ENCODE measurements around the gene ZNF75A. TPM values are rescaled to one million over a fixed set of nuclear protein-coding genes. Genes with fewer than 3 reads are reported as not detected.

Gene ZNF75A
- total RNA-seq, 1 donor: 26.1 TPM

DNA sequence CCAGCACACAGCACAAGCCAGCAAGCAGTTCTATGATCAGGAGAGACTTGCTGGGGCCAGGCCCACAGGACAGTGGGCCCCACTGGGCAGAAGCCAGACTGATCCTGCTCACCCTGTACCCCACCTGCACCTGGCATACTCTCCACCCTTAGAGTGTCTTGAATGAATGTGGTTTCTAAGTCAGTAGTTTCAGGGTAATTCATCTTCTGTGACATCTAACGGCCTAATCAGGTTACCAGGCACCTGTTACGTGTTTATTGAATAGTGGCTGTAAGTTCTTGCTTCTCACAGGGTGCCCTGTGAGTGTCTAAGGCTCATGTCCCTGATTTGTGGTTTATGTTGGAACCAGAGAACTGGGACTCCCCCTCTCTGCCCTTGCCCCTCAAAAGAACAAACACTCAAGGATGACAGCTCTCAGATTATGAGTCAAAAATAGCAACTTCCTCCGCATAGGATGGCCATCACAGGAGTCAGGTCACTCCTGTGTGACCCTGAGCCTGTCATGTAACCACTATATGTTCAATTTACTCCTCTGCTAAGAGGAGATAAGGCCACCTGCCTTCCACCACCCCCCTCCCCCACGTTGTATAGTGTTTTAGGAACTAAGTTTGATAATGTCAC, 43.4 kb downstream of the ZNF75A start:
- H3K4me3 ChIP-seq (ENCODE audit: insufficient read depth, low read length): no peak overlapping the region
- H3K36me3 ChIP-seq (ENCODE audit: insufficient read depth, low read length): no peaks in the 10 kb centered on the region
- H3K79me2 ChIP-seq (ENCODE audit: insufficient read depth, low read length): no peaks in the 10 kb centered on the region
- no peaks in the 10 kb centered on the region for H3K4me1 ChIP-seq (ENCODE audit: insufficient read depth, low read length)
- H2AFZ ChIP-seq (ENCODE audit: low read length): no peak overlapping the region
- no peak overlapping the region for H3K4me2 ChIP-seq (ENCODE audit: insufficient read depth, low read length)
- no peaks in the 10 kb centered on the region for H4K20me1 ChIP-seq (ENCODE audit: insufficient read depth, low read length)
- H3K27ac ChIP-seq (ENCODE audit: low read depth, low read length): no peak overlapping the region
- TF ChIP-seq, protein P1, sequence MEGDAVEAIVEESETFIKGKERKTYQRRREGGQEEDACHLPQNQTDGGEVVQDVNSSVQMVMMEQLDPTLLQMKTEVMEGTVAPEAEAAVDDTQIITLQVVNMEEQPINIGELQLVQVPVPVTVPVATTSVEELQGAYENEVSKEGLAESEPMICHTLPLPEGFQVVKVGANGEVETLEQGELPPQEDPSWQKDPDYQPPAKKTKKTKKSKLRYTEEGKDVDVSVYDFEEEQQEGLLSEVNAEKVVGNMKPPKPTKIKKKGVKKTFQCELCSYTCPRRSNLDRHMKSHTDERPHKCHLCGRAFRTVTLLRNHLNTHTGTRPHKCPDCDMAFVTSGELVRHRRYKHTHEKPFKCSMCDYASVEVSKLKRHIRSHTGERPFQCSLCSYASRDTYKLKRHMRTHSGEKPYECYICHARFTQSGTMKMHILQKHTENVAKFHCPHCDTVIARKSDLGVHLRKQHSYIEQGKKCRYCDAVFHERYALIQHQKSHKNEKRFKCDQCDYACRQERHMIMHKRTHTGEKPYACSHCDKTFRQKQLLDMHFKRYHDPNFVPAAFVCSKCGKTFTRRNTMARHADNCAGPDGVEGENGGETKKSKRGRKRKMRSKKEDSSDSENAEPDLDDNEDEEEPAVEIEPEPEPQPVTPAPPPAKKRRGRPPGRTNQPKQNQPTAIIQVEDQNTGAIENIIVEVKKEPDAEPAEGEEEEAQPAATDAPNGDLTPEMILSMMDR (IDR thresholded peaks at IDR 0.05; ENCODE audit: extremely low read depth, low read depth, low read length): no peak
- DNase-seq (ENCODE audit: insufficient read length, low spot score, missing footprints): no peak
- no peaks in the 10 kb centered on the region for H3K9me3 ChIP-seq (ENCODE audit: low read depth, low read length)
- H3K27me3 ChIP-seq (ENCODE audit: insufficient read depth, low read length): no peaks in the 10 kb centered on the region

DNA sequence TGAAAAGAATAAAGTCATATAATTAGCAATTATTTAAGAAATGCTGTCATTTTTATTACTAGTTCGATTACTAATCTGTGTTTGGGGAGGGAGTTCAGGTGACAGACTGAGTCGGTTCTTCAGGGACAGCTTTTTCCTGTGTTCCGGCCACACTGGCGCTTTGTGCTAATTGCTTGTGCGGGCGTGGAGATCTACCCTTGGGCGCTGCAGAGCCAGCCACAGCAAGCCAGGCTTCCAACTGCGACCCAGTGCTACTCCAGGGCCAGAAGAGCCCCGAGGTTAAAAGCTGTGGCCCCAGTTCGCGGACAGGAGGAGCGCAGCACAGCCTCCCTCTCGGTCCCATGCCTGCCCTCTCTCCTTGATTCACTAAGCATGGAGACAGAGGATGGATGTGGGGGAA, 43.9 kb downstream of the ZNF75A start:
- Histone ChIP-seq H3K27ac (ENCODE audit: low read depth, low read length) (no peak overlapping the region), H3K36me3 (ENCODE audit: insufficient read depth, low read length) (no peaks in the 10 kb centered on the region), H3K4me1 (ENCODE audit: insufficient read depth, low read length) (no peaks in the 10 kb centered on the region), H3K9me3 (ENCODE audit: low read depth, low read length) (no peaks in the 10 kb centered on the region), H4K20me1 (ENCODE audit: insufficient read depth, low read length) (no peaks in the 10 kb centered on the region), H2AFZ (ENCODE audit: low read length) (no peak overlapping the region), H3K4me2 (ENCODE audit: insufficient read depth, low read length) (no peak overlapping the region), H3K4me3 (ENCODE audit: insufficient read depth, low read length) (no peak overlapping the region), H3K27me3 (ENCODE audit: insufficient read depth, low read length) (no peaks in the 10 kb centered on the region), H3K79me2 (ENCODE audit: insufficient read depth, low read length) (no peaks in the 10 kb centered on the region)
- TF ChIP-seq, protein P1 (IDR thresholded peaks at IDR 0.05; ENCODE audit: extremely low read depth, low read depth, low read length): no peak
- peak; percentile 3 for DNase-seq (ENCODE audit: insufficient read length, low spot score, missing footprints)

DNA sequence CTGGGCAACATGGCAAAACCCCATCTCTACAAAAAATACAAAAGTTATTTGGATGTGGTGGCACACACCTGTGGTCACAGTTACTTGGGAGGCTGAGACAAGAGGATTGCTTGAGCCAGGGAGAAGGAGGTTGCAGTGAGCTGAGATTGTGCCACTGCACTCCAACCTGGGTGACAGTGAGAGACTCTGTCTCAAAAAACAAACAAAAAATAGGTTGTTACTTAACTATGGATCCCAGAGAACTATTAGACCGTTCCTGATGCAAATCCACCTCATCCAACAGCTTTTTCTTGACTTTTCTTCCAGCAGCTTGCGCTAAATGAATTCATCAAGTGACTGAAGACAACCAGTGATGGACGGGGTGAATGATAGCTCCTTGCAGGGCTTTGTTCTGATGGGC, 50.3 kb downstream of the ZNF75A start, which contains the start of gene OR2C1:
Gene OR2C1 (plus strand): TSS at position 301 of the 400 bp plus-strand sequence. CDS start 52 bp downstream, at position 353.
- no peaks in the 10 kb centered on the region for H4K20me1 ChIP-seq (ENCODE audit: insufficient read depth, low read length)
- no peak within 1 kb of the TSS for H2AFZ ChIP-seq (ENCODE audit: low read length)
- no peak within 1 kb of the TSS for H3K4me3 ChIP-seq (ENCODE audit: insufficient read depth, low read length)
- DNase-seq (ENCODE audit: insufficient read length, low spot score, missing footprints): no peak
- no peaks in the 10 kb centered on the region for H3K4me1 ChIP-seq (ENCODE audit: insufficient read depth, low read length)
- H3K36me3 ChIP-seq (ENCODE audit: insufficient read depth, low read length): no peaks in the 10 kb centered on the region
- H3K9me3 ChIP-seq (ENCODE audit: low read depth, low read length): no peaks in the 10 kb centered on the region
- no peak within 1 kb of the TSS for H3K27ac ChIP-seq (ENCODE audit: low read depth, low read length)
- TF ChIP-seq, protein P1 (IDR thresholded peaks at IDR 0.05; ENCODE audit: extremely low read depth, low read depth, low read length): no peak
- no peaks in the 10 kb centered on the region for H3K79me2 ChIP-seq (ENCODE audit: insufficient read depth, low read length)
- no peaks in the 10 kb centered on the region for H3K27me3 ChIP-seq (ENCODE audit: insufficient read depth, low read length)
- H3K4me2 ChIP-seq (ENCODE audit: insufficient read depth, low read length): no peak within 1 kb of the TSS

DNA sequence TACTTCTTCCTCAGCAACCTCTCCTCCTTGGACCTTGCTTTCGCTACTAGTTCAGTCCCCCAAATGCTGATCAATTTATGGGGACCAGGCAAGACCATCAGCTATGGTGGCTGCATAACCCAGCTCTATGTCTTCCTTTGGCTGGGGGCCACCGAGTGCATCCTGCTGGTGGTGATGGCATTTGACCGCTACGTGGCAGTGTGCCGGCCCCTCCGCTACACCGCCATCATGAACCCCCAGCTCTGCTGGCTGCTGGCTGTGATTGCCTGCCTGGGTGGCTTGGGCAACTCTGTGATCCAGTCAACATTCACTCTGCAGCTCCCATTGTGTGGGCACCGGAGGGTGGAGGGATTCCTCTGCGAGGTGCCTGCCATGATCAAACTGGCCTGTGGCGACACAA, 50.8 kb downstream of the ZNF75A start:
- no peak overlapping the region for H2AFZ ChIP-seq (ENCODE audit: low read length)
- no peaks in the 10 kb centered on the region for H3K79me2 ChIP-seq (ENCODE audit: insufficient read depth, low read length)
- no peaks in the 10 kb centered on the region for H3K9me3 ChIP-seq (ENCODE audit: low read depth, low read length)
- DNase-seq (ENCODE audit: insufficient read length, low spot score, missing footprints): no peak
- H3K27me3 ChIP-seq (ENCODE audit: insufficient read depth, low read length): no peaks in the 10 kb centered on the region
- H3K36me3 ChIP-seq (ENCODE audit: insufficient read depth, low read length): no peaks in the 10 kb centered on the region
- no peak overlapping the region for H3K4me2 ChIP-seq (ENCODE audit: insufficient read depth, low read length)
- no peak overlapping the region for H3K4me3 ChIP-seq (ENCODE audit: insufficient read depth, low read length)
- no peaks in the 10 kb centered on the region for H3K4me1 ChIP-seq (ENCODE audit: insufficient read depth, low read length)
- H3K27ac ChIP-seq (ENCODE audit: low read depth, low read length): no peak overlapping the region
- TF ChIP-seq, protein P1 (IDR thresholded peaks at IDR 0.05; ENCODE audit: extremely low read depth, low read depth, low read length): no peak
- H4K20me1 ChIP-seq (ENCODE audit: insufficient read depth, low read length): no peaks in the 10 kb centered on the region

Measured in osteoblast (primary cell).